Subcutaneous abdominal adipose tissue (tissue), 5 donors: Measurements from ENCODE around the gene SUGT1.
"Not testable (repeated sequence)": the region's sequence is repeated elsewhere in the genome, so short reads cannot be mapped to it uniquely, and the experiment has no call there.

Experiments
- H3K27ac ChIP-seq: one replicate; pipeline ENCODE4 v1.7.0; 2013; ENCODE audit warnings: low read depth, mild to moderate bottlenecking, inconsistent platforms, low read length, moderate library complexity
- H3K27me3 ChIP-seq, 5 donors: one replicate each; pipeline ENCODE4 v1.7.0; 2013; ENCODE audit warnings: low read length in 5 of 5, inconsistent platforms in 1 of 5; ENCODE audit not compliant: control insufficient read depth in 5 of 5, insufficient read depth in 4 of 5
- H3K36me3 ChIP-seq, 5 donors: one replicate each; pipeline ENCODE4 v1.7.0; 2013; ENCODE audit warnings: low read length in 5 of 5; ENCODE audit not compliant: control insufficient read depth in 5 of 5, insufficient read depth in 5 of 5
- H3K4me1 ChIP-seq, 5 donors: one replicate each; pipeline ENCODE4 v1.7.0; 2013; ENCODE audit warnings: low read length in 5 of 5, mild to moderate bottlenecking in 3 of 5, moderate library complexity in 1 of 5; ENCODE audit not compliant: control insufficient read depth in 5 of 5, insufficient read depth in 5 of 5
- H3K4me3 ChIP-seq, 5 donors: one replicate each; pipeline ENCODE4 v1.7.0; 2013; ENCODE audit warnings: low read length in 5 of 5, low read depth in 1 of 5
- H3K9ac ChIP-seq, 5 donors: one replicate each; pipeline ENCODE4 v1.7.0; 2013; ENCODE audit warnings: low read length in 5 of 5, mild to moderate bottlenecking in 4 of 5, moderate library complexity in 3 of 5
- H3K9me3 ChIP-seq, 5 donors: one replicate each; pipeline ENCODE4 v1.7.0; 2013; ENCODE audit warnings: low read length in 5 of 5; ENCODE audit not compliant: control insufficient read depth in 5 of 5
- donor health status: healthy.
- donor health status: healthy.
- donor health status: healthy.
- donor health status: healthy.
- donor health status: healthy.

Gene SUGT1

GRCh38 chr13:52659340-52659739 is 6.7 kb downstream of the SUGT1 start:
- no peaks in the 10 kb centered on the region for H3K27me3 ChIP-seq
- H3K4me3 ChIP-seq: no peak overlapping the region
- H3K27ac ChIP-seq: no peak overlapping the region
- H3K9me3 ChIP-seq: no peaks in the 10 kb centered on the region
- peaks cover 30 to 50% (median 35%) of the 10 kb centered on the region in 5 donors for H3K36me3 ChIP-seq
- no peak overlapping the region for H3K9ac ChIP-seq
- peaks cover 0 to 9% (median 6%) of the 10 kb centered on the region in 5 donors for H3K4me1 ChIP-seq

- Histone ChIP-seq H3K9me3 (no peaks in the 10 kb centered on the region), H3K4me1 (no peaks in the 10 kb centered on the region), H3K9ac (no peak overlapping the region), H3K36me3 (peaks cover 53 to 76% (median 56%) of the 10 kb centered on the region in 5 donors), H3K27me3 (no peaks in the 10 kb centered on the region), H3K27ac (no peak overlapping the region), H3K4me3 (no peak overlapping the region)
These were observed 11.6 kb downstream of the SUGT1 start for GRCh38 chr13:52664272-52664671.

DNA sequence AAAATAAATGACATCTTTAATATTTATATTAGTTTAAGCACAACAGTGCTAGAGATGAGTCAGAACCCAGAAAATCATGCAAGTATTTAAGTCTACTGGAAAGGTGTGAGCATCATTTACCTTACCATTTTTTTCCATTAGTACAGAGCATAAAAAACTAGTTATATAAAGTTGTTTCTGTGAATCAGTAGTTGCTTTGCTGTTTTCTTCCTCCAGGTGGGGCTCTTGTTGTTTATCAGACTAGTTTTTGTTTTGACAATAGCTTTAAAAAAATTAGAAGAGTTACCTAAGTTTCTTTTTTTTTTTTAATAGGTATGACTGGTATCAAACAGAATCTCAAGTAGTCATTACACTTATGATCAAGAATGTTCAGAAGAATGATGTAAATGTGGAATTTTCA is 12.7 kb downstream of the SUGT1 start:
- Histone ChIP-seq H3K9me3 (no peaks in the 10 kb centered on the region), H3K9ac (no peak overlapping the region), H3K4me1 (no peaks in the 10 kb centered on the region), H3K4me3 (no peak overlapping the region), H3K36me3 (peaks cover 48 to 75% (median 54%) of the 10 kb centered on the region in 5 donors), H3K27ac (no peak overlapping the region), H3K27me3 (no peaks in the 10 kb centered on the region)

GRCh38 chr13:52669677-52670076 is 17.0 kb downstream of the SUGT1 start:
- Histone ChIP-seq H3K9ac (no peak overlapping the region), H3K36me3 (peaks cover 31 to 43% (median 34%) of the 10 kb centered on the region in 5 donors), H3K4me3 (no peak overlapping the region), H3K27me3 (no peaks in the 10 kb centered on the region), H3K4me1 (peaks cover 0 to 3% (median 0%) of the 10 kb centered on the region in 5 donors), H3K27ac (no peak overlapping the region), H3K9me3 (no peaks in the 10 kb centered on the region)

GRCh38 chr13:52670726-52671125 is 18.1 kb downstream of the SUGT1 start:
- H3K9me3 ChIP-seq: no peaks in the 10 kb centered on the region
- H3K27me3 ChIP-seq: no peaks in the 10 kb centered on the region
- no peak overlapping the region for H3K4me3 ChIP-seq
- peaks cover 0 to 3% (median 0%) of the 10 kb centered on the region in 5 donors for H3K4me1 ChIP-seq
- H3K27ac ChIP-seq: no peak overlapping the region
- H3K36me3 ChIP-seq: peaks cover 27 to 47% (median 31%) of the 10 kb centered on the region in 5 donors
- no peak overlapping the region for H3K9ac ChIP-seq

DNA sequence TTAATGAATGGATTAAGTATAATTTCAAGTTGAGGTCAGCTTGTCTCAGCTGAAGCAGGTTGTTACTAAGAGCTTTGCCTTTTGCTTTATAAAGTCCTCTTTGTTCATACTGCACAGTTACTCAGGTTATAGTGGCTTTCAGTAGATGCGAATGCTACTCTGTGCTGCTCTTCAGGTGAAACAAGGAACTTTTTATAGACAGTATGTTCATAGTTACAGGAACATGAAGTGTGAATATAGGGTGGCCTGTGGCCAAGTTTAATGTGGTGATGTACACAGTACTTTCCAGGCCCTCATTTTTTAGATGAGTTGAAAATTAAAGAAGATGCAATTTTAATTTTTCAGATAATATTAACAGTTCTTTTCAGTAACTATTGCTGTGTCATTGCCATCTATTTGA is 20.8 kb downstream of the SUGT1 start:
- Histone ChIP-seq H3K27me3 (no peaks in the 10 kb centered on the region), H3K27ac (no peak overlapping the region), H3K9ac (no peak overlapping the region), H3K9me3 (no peaks in the 10 kb centered on the region), H3K4me1 (peaks cover 0 to 3% (median 0%) of the 10 kb centered on the region in 5 donors), H3K4me3 (no peak overlapping the region), H3K36me3 (peaks cover 15 to 41% (median 35%) of the 10 kb centered on the region in 5 donors)

DNA sequence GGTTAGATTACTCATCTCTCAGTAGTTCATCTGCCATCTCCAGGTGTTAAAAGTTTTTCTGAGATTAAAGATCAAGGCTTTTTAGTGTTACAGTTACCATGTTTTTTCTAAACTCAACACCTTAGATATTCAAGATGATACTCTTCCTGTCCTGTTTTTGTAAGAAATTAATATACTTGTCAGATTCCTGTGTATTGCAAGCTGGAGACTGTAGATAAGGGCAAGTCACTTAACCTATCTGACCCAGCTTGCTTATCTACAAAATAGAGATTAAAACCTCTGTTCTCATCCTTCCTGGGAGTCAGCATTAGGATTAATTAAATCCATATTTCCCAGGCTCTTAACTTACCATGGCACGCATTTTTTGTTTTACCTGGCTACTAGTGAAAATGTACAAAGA is 25.2 kb downstream of the SUGT1 start:
- Histone ChIP-seq H3K27me3 (no peaks in the 10 kb centered on the region), H3K27ac (no peak overlapping the region), H3K4me3 (no peak overlapping the region), H3K9me3 (no peaks in the 10 kb centered on the region), H3K9ac (no peak overlapping the region), H3K4me1 (no peaks in the 10 kb centered on the region), H3K36me3 (peaks cover 34 to 63% (median 40%) of the 10 kb centered on the region in 5 donors)

- H3K27ac ChIP-seq, H3K27me3 ChIP-seq, H3K9ac ChIP-seq, H3K4me3 ChIP-seq, H3K9me3 ChIP-seq, H3K4me1 ChIP-seq: not testable (repeated sequence)
- peaks cover 37 to 68% (median 50%) of the 10 kb centered on the region in 5 donors for H3K36me3 ChIP-seq
These were observed 33.2 kb downstream of the SUGT1 start for GRCh38 chr13:52685806-52686205.

- no peak overlapping the region for H3K4me3 ChIP-seq
- no peaks in the 10 kb centered on the region for H3K9me3 ChIP-seq
- H3K9ac ChIP-seq: no peak overlapping the region
- peaks cover 38 to 67% (median 51%) of the 10 kb centered on the region in 5 donors for H3K36me3 ChIP-seq
- H3K27me3 ChIP-seq: no peaks in the 10 kb centered on the region
- H3K27ac ChIP-seq: no peak overlapping the region
- H3K4me1 ChIP-seq: no peaks in the 10 kb centered on the region
These were observed 33.7 kb downstream of the SUGT1 start for GRCh38 chr13:52686376-52686775.

DNA sequence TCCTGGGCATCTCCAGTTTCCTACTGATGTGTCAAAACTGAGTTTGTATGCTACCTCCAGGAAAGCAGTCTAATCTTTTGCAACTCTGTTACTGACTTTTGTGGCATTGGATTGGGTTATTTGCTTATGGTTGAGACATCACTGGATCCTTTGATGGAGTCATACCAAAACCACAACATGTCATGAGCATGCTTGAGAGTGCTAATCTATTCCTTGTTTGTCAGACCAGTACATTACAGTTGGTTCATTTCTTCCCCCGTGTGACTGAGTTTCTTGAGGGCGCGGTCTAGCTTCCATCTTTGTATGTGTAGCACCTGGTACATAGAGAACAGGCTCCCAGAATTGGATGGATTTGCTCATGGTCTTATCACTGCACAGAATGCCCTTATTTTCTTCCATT is 43.2 kb downstream of the SUGT1 start:
- Histone ChIP-seq H3K27me3 (no peaks in the 10 kb centered on the region), H3K4me3 (no peak overlapping the region), H3K9me3 (no peaks in the 10 kb centered on the region), H3K4me1 (no peaks in the 10 kb centered on the region), H3K36me3 (peaks cover 6 to 29% (median 8%) of the 10 kb centered on the region in 5 donors), H3K27ac (no peak overlapping the region), H3K9ac (no peak overlapping the region)

GRCh38 chr13:52696566-52696965 is 43.9 kb downstream of the SUGT1 start:
- H3K27me3 ChIP-seq: no peaks in the 10 kb centered on the region
- no peak overlapping the region for H3K4me3 ChIP-seq
- H3K4me1 ChIP-seq: no peaks in the 10 kb centered on the region
- H3K9ac ChIP-seq: no peak overlapping the region
- no peak overlapping the region for H3K27ac ChIP-seq
- no peaks in the 10 kb centered on the region for H3K9me3 ChIP-seq
- H3K36me3 ChIP-seq: peaks cover 0 to 27% (median 8%) of the 10 kb centered on the region in 5 donors
